H9 (cell line): Measurements from ENCODE around the gene TUBB4B. TPM values are rescaled to one million over a fixed set of nuclear protein-coding genes. Genes with fewer than 3 reads are reported as not detected.

ENCODE experiments used
- DNase-seq: peaks from one replicate; pipeline ENCODE4 v3.0.0-alpha.2; 2017
- H2AFZ ChIP-seq: one replicate; pipeline ENCODE4 v1.6.1; 2013; ENCODE audit warnings: mild to moderate bottlenecking, low read length, control low read depth, moderate library complexity
- H2AK5ac ChIP-seq: 2 replicates; pipeline ENCODE4 v1.6.1; 2013; ENCODE audit warnings: low read length, control low read depth, mixed read lengths; ENCODE audit not compliant: insufficient read length
- H2BK120ac ChIP-seq: one replicate; pipeline ENCODE4 v1.6.1; 2013; ENCODE audit warnings: low read depth, mild to moderate bottlenecking, low read length, control low read depth, inconsistent platforms; ENCODE audit not compliant: poor library complexity, severe bottlenecking
- H2BK12ac ChIP-seq: 2 replicates; pipeline ENCODE4 v1.6.1; 2013; ENCODE audit warnings: low read length, control low read depth, mixed read lengths, low read depth; ENCODE audit not compliant: insufficient read length
- H2BK15ac ChIP-seq: 2 replicates; pipeline ENCODE4 v1.6.1; 2013; ENCODE audit warnings: low read depth, low read length, control low read depth
- H2BK20ac ChIP-seq: one replicate; pipeline ENCODE4 v1.6.1; 2013; ENCODE audit warnings: low read depth, mild to moderate bottlenecking, low read length, control low read depth, inconsistent platforms; ENCODE audit not compliant: poor library complexity, severe bottlenecking
- H2BK5ac ChIP-seq: 2 replicates; pipeline ENCODE4 v1.6.1; 2013; ENCODE audit warnings: low read length, control low read depth, mixed read lengths; ENCODE audit not compliant: insufficient read length
- H3K14ac ChIP-seq: 2 replicates; pipeline ENCODE4 v1.6.1; 2013; ENCODE audit warnings: low read length, control low read depth; ENCODE audit not compliant: insufficient read depth
- H3K18ac ChIP-seq: 2 replicates; pipeline ENCODE4 v1.6.1; 2013; ENCODE audit warnings: low read depth, mild to moderate bottlenecking, mixed read lengths, low read length, control low read depth; ENCODE audit not compliant: insufficient read length
- H3K23ac ChIP-seq: 2 replicates; pipeline ENCODE4 v1.6.1; 2013; ENCODE audit warnings: low read length, control low read depth, mixed read lengths, low read depth; ENCODE audit not compliant: insufficient read length
- H3K23me2 ChIP-seq: 2 replicates; pipeline ENCODE4 v1.6.1; 2013; ENCODE audit warnings: low read depth, mild to moderate bottlenecking, mixed read lengths, low read length, control low read depth; ENCODE audit not compliant: insufficient read length, poor library complexity, severe bottlenecking
- H3K27ac ChIP-seq: 2 replicates; pipeline ENCODE4 v1.5.1; 2013; ENCODE audit warnings: low read length, control low read depth, mixed read lengths, low read depth; ENCODE audit not compliant: insufficient read length
- H3K27me3 ChIP-seq: 2 replicates; pipeline ENCODE4 v1.6.1; 2013; ENCODE audit warnings: low read length, control low read depth, inconsistent platforms; ENCODE audit not compliant: insufficient read depth
- H3K4ac ChIP-seq: 2 replicates; pipeline ENCODE4 v1.6.1; 2013; ENCODE audit warnings: low read depth, mild to moderate bottlenecking, control low read depth, inconsistent platforms, low read length, moderate library complexity
- H3K4me1 ChIP-seq: 2 replicates; pipeline ENCODE4 v1.6.1; 2013; ENCODE audit warnings: low read length, control low read depth, inconsistent platforms; ENCODE audit not compliant: insufficient read depth
- H3K4me2 ChIP-seq: 2 replicates; pipeline ENCODE4 v1.6.1; 2013; ENCODE audit warnings: low read length, control low read depth, mixed read lengths; ENCODE audit not compliant: insufficient read length, insufficient read depth
- H3K56ac ChIP-seq: 2 replicates; pipeline ENCODE4 v1.6.1; 2013; ENCODE audit warnings: low read depth, mild to moderate bottlenecking, mixed read lengths, low read length, control low read depth; ENCODE audit not compliant: insufficient read length
- H3K79me1 ChIP-seq: 2 replicates; pipeline ENCODE4 v1.6.1; 2013; ENCODE audit warnings: low read depth, mild to moderate bottlenecking, moderate library complexity, low read length, control low read depth, inconsistent platforms; ENCODE audit not compliant: insufficient read depth, poor library complexity, severe bottlenecking
- H3K79me2 ChIP-seq: 2 replicates; pipeline ENCODE4 v1.6.1; 2013; ENCODE audit warnings: low read length, control low read depth, inconsistent platforms; ENCODE audit not compliant: insufficient read depth
- H3K9ac ChIP-seq: 2 replicates; pipeline ENCODE4 v1.6.1; 2013; ENCODE audit warnings: low read length, control low read depth, mixed read lengths; ENCODE audit not compliant: insufficient read length; ENCODE audit errors: extremely low read depth
- H3K9me3 ChIP-seq: one replicate; pipeline ENCODE4 v1.6.1; 2013; ENCODE audit warnings: low read depth, low read length, inconsistent platforms; ENCODE audit not compliant: control insufficient read depth
- H3T11ph ChIP-seq: one replicate; pipeline ENCODE4 v1.6.1; 2013; ENCODE audit warnings: mild to moderate bottlenecking, low read length, control low read depth, inconsistent platforms
- H4K20me1 ChIP-seq: one replicate; pipeline ENCODE4 v1.6.1; 2013; ENCODE audit not compliant: control insufficient read depth, insufficient read length, insufficient read depth
- H4K5ac ChIP-seq: 2 replicates; pipeline ENCODE4 v1.6.1; 2013; ENCODE audit warnings: low read depth, mild to moderate bottlenecking, mixed read lengths, low read length, control low read depth; ENCODE audit not compliant: insufficient read length
- H4K8ac ChIP-seq: replicated peaks from 2 replicates; pipeline ENCODE4 v1.6.1; 2013; ENCODE audit warnings: low read length, control low read depth, mixed read lengths, low read depth; ENCODE audit not compliant: insufficient read length
- H4K91ac ChIP-seq: 2 replicates; pipeline ENCODE4 v1.6.1; 2013; ENCODE audit warnings: low read depth, mild to moderate bottlenecking, moderate library complexity, mixed read lengths, low read length, control low read depth; ENCODE audit not compliant: insufficient read length
- H3K27ac Mint-ChIP-seq, 3 experiments: 2 replicates in 2 of 3; 3 replicates in 1 of 3; pipeline ENCODE4 v1.8.0; 2020 to 2021; ENCODE audit warnings: mixed read lengths in 3 of 3, mild to moderate bottlenecking in 1 of 3, moderate library complexity in 1 of 3
- H3K27me3 Mint-ChIP-seq: 2 replicates; pipeline ENCODE4 v1.8.0; 2021; ENCODE audit warnings: low read depth, mild to moderate bottlenecking, moderate library complexity, mixed read lengths
- H3K36me3 Mint-ChIP-seq, 3 experiments: 2 replicates in 2 of 3; 3 replicates in 1 of 3; pipeline ENCODE4 v1.8.0; 2020 to 2021; ENCODE audit warnings: low read depth in 3 of 3, mixed read lengths in 3 of 3; ENCODE audit not compliant: insufficient read depth in 1 of 3
- H3K4me1 Mint-ChIP-seq, 2 experiments: 2 replicates each; pipeline ENCODE4 v1.8.0; 2020; ENCODE audit warnings: mixed read lengths in 2 of 2
- H3K4me3 Mint-ChIP-seq, 2 experiments: 2 replicates in 1 of 2; 3 replicates in 1 of 2; pipeline ENCODE4 v1.8.0; 2020 to 2021; ENCODE audit warnings: mild to moderate bottlenecking in 2 of 2, mixed read lengths in 2 of 2, moderate library complexity in 1 of 2
- H3K9me3 Mint-ChIP-seq, 2 experiments: 2 replicates in 1 of 2; 3 replicates in 1 of 2; pipeline ENCODE4 v1.8.0; 2020; ENCODE audit warnings: mild to moderate bottlenecking in 2 of 2, mixed read lengths in 2 of 2, moderate library complexity in 1 of 2
- WGBS: extraction: QIAGEN DNeasy Blood & Tissue Kit; methylation state at CpG from one replicate; pipeline ENCODE4 v1.1.7; 2013; ENCODE audit warnings: missing lambda C conversion rate, low lambda C conversion rate, mixed read lengths; ENCODE audit not compliant: insufficient read length; ENCODE audit errors: extremely low coverage; 5-methylcytosine and 5-hydroxymethylcytosine counted together
- total RNA-seq: library from RNA; stranded (reverse); gene quantifications from 2 replicates; pipeline ENCODE4 v1.2.1, GENCODE V29; 2021
- TF ChIP-seq, protein P1 (sequence below): fragments of 200-600 bp; sonication (generic); conservative IDR thresholded peaks from 3 replicates; pipeline ENCODE4 v1.8.0; 2021; ENCODE audit warnings: antibody characterized with exemption, mild to moderate bottlenecking

TUBB4B gene
- total RNA-seq, 1 experiment from 2014 or later: 378 TPM

GRCh38 chr9:137252555-137253506 is 11.7 kb downstream of the TUBB4B start:
- no peak overlapping the region for H4K91ac ChIP-seq
- H2BK120ac ChIP-seq: no peak overlapping the region
- no peak overlapping the region for H2AFZ ChIP-seq
- H3K56ac ChIP-seq: no peak overlapping the region
- no CpG with 5 or more reads among the region's 35 CpGs for WGBS
- no peaks in the 10 kb centered on the region for H3K27me3 ChIP-seq
- H3K23me2 ChIP-seq: peaks cover 14% of the 10 kb centered on the region
- no peaks in the 10 kb centered on the region for H4K20me1 ChIP-seq
- no peak overlapping the region for H3K23ac ChIP-seq
- H3K9ac ChIP-seq: no peak overlapping the region
- H3T11ph ChIP-seq: no peak overlapping the region
- no peak overlapping the region for H3K4me2 ChIP-seq
- H3K18ac ChIP-seq: no peak overlapping the region
- Mint-ChIP-seq H3K4me1 (peaks cover 8 to 19% of the 10 kb centered on the region in 2 experiments), H3K9me3 (no peaks in the 10 kb centered on the region; a peak in 1 of 5 replicates), H3K27ac (no peak overlapping the region; a peak in 1 of 7 replicates), H3K27me3 (peaks cover 20% of the 10 kb centered on the region), H3K4me3 (peak overlapping the region in 1 of 2 experiments; percentile 29; a peak in 1 of 5 replicates), H3K36me3 (peaks cover 7 to 12% (median 8%) of the 10 kb centered on the region in 3 experiments; a peak in 6 of 7 replicates)
- H3K27ac ChIP-seq: no peak overlapping the region
- H2BK20ac ChIP-seq: no peak overlapping the region
- H2BK12ac ChIP-seq: no peak overlapping the region
- H2BK5ac ChIP-seq: no peak overlapping the region
- no peak overlapping the region for H2AK5ac ChIP-seq
- no peak overlapping the region for H4K5ac ChIP-seq
- H3K4ac ChIP-seq: no peak overlapping the region
- TF ChIP-seq, protein P1, sequence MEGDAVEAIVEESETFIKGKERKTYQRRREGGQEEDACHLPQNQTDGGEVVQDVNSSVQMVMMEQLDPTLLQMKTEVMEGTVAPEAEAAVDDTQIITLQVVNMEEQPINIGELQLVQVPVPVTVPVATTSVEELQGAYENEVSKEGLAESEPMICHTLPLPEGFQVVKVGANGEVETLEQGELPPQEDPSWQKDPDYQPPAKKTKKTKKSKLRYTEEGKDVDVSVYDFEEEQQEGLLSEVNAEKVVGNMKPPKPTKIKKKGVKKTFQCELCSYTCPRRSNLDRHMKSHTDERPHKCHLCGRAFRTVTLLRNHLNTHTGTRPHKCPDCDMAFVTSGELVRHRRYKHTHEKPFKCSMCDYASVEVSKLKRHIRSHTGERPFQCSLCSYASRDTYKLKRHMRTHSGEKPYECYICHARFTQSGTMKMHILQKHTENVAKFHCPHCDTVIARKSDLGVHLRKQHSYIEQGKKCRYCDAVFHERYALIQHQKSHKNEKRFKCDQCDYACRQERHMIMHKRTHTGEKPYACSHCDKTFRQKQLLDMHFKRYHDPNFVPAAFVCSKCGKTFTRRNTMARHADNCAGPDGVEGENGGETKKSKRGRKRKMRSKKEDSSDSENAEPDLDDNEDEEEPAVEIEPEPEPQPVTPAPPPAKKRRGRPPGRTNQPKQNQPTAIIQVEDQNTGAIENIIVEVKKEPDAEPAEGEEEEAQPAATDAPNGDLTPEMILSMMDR: no peak
- H2BK15ac ChIP-seq: no peak overlapping the region
- peaks cover 5% of the 10 kb centered on the region for H3K79me1 ChIP-seq
- no peak overlapping the region for H4K8ac ChIP-seq
- H3K14ac ChIP-seq: no peak overlapping the region
- no peaks in the 10 kb centered on the region for H3K9me3 ChIP-seq
- peak; percentile 69 for DNase-seq
- H3K79me2 ChIP-seq: peaks cover 6% of the 10 kb centered on the region; the same call in 1 of the 2 replicates
- no peaks in the 10 kb centered on the region for H3K4me1 ChIP-seq
